GM12878 (cell line): Measurements from ENCODE around the gene RASL11A.

Experiments
- ATF2 ChIP-seq: IDR thresholded peaks from 2 replicates; pipeline ENCODE4 v1.6.1; 2012; ENCODE audit warnings: low read length, inconsistent platforms
- CTCF ChIP-seq, 3 experiments: IDR thresholded peaks in 2 of 3; conservative IDR thresholded peaks in 1 of 3; 2 replicates each; pipeline ENCODE4 v1.5.1; 2011; ENCODE audit warnings: low read depth in 3 of 3, low read length in 3 of 3, mild to moderate bottlenecking in 3 of 3, control low read depth in 2 of 3, moderate library complexity in 2 of 3, inconsistent platforms in 1 of 3, mixed read lengths in 1 of 3; ENCODE audit not compliant: control insufficient read depth in 2 of 3, insufficient read depth in 1 of 3; ENCODE audit errors: extremely low read depth in 1 of 3
- EGR1 ChIP-seq, 2 experiments: IDR thresholded peaks; 1 replicate in 1 of 2; 2 replicates in 1 of 2; pipeline ENCODE4 v1.6.1; 2011 to 2012; ENCODE audit warnings: low read depth in 2 of 2, low read length in 2 of 2, borderline replicate concordance in 1 of 2, mild to moderate bottlenecking in 1 of 2, moderate library complexity in 1 of 2
- EP300 ChIP-seq, 2 experiments: fragments of 150-350 bp in 1 of 2; IDR thresholded peaks; 2 replicates each; pipeline ENCODE4 v1.6.1; 2011 to 2012; ENCODE audit warnings: low read depth in 2 of 2, low read length in 2 of 2, borderline replicate concordance in 1 of 2, improper control_type of control experiment in 1 of 2, inconsistent platforms in 1 of 2; ENCODE audit not compliant: control insufficient read depth in 1 of 2
- HDAC2 ChIP-seq: fragments of 200-600 bp; sonication (generic); IDR thresholded peaks from 2 replicates; pipeline ENCODE4 v1.6.1; 2017
- KAT2A ChIP-seq: conservative IDR thresholded peaks from 2 replicates; pipeline ENCODE4 v1.6.1; 2011; ENCODE audit warnings: low read depth, low read length; ENCODE audit not compliant: control insufficient read depth
- RFX5 ChIP-seq: IDR thresholded peaks from 2 replicates; pipeline ENCODE4 v1.6.1; 2011; ENCODE audit warnings: low read depth, low read length, improper control_type of control experiment
- SP1 ChIP-seq: IDR thresholded peaks from one replicate; pipeline ENCODE4 v1.6.1; 2011; ENCODE audit warnings: low read depth, low read length
- SUZ12 ChIP-seq: fragments of 200-600 bp; sonication (generic); IDR thresholded peaks from one replicate; pipeline ENCODE4 v1.6.1; 2018; ENCODE audit warnings: antibody characterized with exemption, mild to moderate bottlenecking; ENCODE audit not compliant: unreplicated experiment
- ZNF622 ChIP-seq: fragments of 450-650 bp; IDR thresholded peaks from 2 replicates; pipeline ENCODE4 v1.6.1; 2017; ENCODE audit warnings: mild to moderate bottlenecking, inconsistent platforms

- no peak for TF ChIP-seq SP1
- TF ChIP-seq RFX5: no peak
- no peak for TF ChIP-seq SUZ12
- no peak for TF ChIP-seq CTCF (IDR thresholded peaks at IDR 0.05 in 2 of 3, conservative IDR thresholded peaks at IDR 0.05 in 1 of 3; ENCODE audit: control insufficient read depth in 2 of 3, extremely low read depth in 1 of 3, insufficient read depth in 1 of 3, low read depth in 3 of 3, low read length in 3 of 3)
- no peak for TF ChIP-seq HDAC2
- no peak for TF ChIP-seq ZNF622
- TF ChIP-seq ATF2: no peak
- no peak for TF ChIP-seq EP300 (IDR thresholded peaks at IDR 0.05; ENCODE audit: borderline replicate concordance in 1 of 2, control insufficient read depth in 1 of 2, low read depth in 2 of 2, low read length in 2 of 2)
- TF ChIP-seq KAT2A: no peak
- no peak for TF ChIP-seq EGR1 (IDR thresholded peaks at IDR 0.05; ENCODE audit: borderline replicate concordance in 1 of 2, low read depth in 2 of 2, low read length in 2 of 2)
Observed at GRCh38 chr13:27310946-27311345, 40.3 kb downstream of the RASL11A start.
